HG03097 (cell line): Measurements from ENCODE around the gene RAB10.
"Not testable (repeated sequence)": the region's sequence is repeated elsewhere in the genome, so short reads cannot be mapped to it uniquely, and the experiment has no call there.

Experiments
- ATAC-seq: cut with Tn5 transposase; IDR thresholded peaks from one replicate; pipeline ENCODE4 v1.9.1; 2021; ENCODE audit not compliant: unreplicated experiment, low FRiP score

Gene RAB10

DNA sequence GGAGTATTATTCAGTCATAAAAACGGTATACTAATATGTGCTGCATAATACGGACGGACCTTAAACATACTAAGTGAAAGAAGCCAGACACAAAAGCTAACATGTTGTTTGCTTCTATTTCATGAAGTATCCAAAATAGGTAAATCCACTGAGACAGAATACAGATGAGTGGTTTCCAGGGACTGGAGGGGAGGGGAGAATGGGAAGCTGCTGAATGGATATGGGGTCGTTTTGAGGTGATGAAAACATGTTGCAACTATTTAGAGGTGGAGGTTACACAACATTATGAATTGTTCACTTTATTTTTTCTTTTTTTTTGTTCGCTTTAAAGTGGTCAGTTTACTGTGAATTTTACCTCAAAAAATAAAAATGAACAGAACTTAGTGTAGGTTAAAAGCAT lies 52.9 kb downstream of the RAB10 start:
- no peak for ATAC-seq

- no peak for ATAC-seq
Observed at GRCh38 chr2:26088038-26088643, 54.3 kb downstream of the RAB10 start.

DNA sequence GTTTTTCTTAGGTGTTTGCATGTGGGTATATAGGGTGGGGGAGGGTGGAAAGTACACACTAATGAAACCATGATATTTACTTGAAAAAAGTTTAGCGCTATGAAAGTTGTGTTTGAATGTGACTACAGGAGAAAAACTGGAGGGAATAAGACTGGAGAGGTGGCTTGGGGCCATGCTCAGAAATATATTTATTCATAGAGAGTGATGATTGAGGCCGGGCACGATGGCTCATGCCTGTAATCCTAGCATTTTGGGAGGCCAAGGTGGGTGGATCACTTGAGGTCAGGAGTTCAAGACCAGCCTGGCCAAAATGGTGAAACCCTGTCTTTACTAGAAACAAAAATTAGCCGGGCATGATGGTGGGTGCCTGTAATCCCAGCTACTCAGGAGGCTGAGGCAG lies 55.0 kb downstream of the RAB10 start:
- ATAC-seq: not testable (repeated sequence)

DNA sequence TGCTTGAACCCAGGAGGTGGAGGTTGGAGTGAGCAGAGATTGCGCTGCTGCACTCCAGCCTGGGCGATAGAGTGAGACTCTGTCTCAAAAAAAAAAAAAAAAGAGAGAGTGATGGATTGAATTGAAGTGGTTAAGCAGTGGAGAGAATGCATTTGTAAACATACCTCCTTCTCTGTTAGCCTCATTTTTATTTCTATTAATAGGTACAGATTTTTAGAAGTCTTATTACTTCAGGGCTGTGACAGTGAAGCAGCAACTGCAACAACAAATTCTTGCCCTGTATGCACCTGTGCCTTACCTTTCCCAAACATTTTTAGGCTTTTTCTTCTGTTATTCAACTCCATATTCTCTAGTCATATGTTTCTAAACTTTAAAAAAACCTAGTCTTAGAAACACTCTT lies 55.5 kb downstream of the RAB10 start:
- ATAC-seq: no peak

DNA sequence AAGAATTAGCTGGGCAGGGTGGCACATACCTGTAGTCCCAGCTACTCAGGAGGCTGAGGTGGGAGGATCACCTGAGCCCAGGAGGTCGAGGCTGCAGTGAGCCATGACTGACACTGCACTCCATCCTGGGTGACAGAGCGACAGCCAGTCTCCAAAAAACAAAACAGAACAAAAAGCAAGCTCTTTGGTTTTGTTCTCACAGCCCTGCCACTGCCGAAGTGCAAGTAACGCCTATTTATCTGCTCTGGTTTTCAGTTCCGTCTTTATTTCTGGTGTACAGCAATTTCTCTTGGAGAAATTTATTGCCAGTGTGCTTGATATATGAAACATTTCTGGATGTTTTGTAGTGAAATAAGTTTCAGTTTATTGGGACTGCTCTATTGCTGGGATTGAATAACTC lies 61.9 kb downstream of the RAB10 start:
- ATAC-seq: no peak

- ATAC-seq: no peak
Observed at GRCh38 chr2:26099933-26100332, 66.0 kb downstream of the RAB10 start.

- no peak for ATAC-seq
Observed at GRCh38 chr2:26100384-26100783, 66.5 kb downstream of the RAB10 start.

DNA sequence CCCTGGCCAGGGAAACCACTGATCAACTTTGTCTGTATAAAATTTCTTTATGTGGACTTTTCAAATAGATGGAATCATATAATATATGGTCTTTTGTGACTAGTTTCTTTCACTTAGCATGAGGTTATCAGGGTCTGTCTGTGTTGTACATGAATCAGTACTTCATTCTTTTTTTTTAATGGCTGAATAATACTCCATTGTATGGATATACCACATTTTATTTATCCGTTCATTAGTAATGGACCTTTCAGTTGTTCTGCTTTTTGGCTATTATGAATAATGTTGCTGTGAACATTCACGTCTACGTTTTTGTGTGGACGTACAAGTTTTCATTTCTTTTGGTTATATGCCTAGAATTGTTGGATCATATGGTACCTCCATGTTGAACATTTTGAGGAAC lies 69.9 kb downstream of the RAB10 start:
- ATAC-seq: no peak

GRCh38 chr2:26108701-26109100 lies 74.8 kb downstream of the RAB10 start:
- not testable (repeated sequence) for ATAC-seq

DNA sequence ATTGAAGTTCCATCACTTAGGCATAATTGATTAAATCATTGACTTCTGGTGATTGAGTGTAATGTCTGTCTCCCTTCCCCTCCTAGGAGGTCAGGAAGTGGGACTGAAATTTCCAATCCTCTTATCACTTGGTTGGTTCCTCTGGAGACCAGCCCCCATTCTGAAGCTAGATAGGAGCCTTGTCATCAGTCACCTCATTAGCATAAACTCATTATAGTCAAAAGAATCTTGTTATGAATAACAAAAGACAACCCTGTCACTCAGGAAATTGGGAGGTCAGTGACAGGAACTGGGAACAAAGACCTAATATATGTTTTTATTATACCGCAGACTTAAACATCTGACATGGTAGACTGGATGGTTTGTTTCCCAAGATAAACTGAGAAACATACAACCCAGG lies 78.3 kb downstream of the RAB10 start:
- ATAC-seq: no peak

DNA sequence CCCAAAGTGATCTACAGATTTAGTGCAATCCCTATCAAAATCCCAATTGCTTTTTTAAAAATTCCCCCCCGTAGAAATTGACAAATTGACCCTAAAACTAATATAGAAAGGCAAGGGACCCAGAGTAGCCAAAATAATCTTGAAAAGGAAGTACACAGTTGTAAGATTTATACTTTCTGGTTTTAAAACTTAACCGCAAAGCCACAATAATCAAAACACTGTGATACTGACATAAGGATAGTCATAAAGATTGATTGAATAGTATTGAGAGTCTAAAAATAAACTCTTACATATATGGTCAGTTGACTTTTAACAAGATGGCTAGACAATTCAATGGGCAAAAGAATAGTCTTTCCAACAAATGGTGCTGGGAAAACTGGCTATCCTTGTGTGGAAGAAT lies 80.3 kb downstream of the RAB10 start:
- no peak for ATAC-seq

GRCh38 chr2:26118682-26119081 lies 84.8 kb downstream of the RAB10 start:
- ATAC-seq: no peak

DNA sequence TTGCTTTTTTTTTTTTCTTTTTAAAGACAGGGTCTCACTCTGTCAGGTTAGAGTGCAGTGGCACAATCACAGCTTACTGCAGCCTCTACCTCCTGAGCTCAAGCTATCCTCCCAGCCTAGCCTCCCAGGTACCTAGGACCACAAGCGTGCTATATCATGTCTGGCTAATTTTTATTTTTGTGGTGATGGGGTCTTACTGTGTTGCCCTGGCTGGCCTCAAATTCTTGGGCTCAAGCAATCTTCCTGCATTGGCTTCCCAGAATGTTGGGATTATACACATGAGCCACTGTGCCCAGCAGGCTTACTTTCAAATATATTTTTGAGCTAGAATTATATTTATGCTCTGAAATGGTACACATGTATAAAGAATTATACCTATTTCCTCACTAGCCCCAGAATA lies 85.6 kb downstream of the RAB10 start:
- ATAC-seq: no peak

GRCh38 chr2:26122630-26123029 lies 88.7 kb downstream of the RAB10 start:
- no peak for ATAC-seq

- no peak for ATAC-seq
Observed at GRCh38 chr2:26123426-26123825, 89.5 kb downstream of the RAB10 start.

GRCh38 chr2:26126074-26126473 lies 92.2 kb downstream of the RAB10 start:
- no peak for ATAC-seq

GRCh38 chr2:26128176-26128575 lies 94.3 kb downstream of the RAB10 start:
- ATAC-seq: no peak

- ATAC-seq: no peak
Observed at GRCh38 chr2:26130763-26131162, 96.9 kb downstream of the RAB10 start.

GRCh38 chr2:26136451-26136850 lies 102.6 kb downstream of the RAB10 start:
- ATAC-seq: no peak

- ATAC-seq: no peak
Observed at GRCh38 chr2:26139269-26140183, 105.6 kb downstream of the RAB10 start.

DNA sequence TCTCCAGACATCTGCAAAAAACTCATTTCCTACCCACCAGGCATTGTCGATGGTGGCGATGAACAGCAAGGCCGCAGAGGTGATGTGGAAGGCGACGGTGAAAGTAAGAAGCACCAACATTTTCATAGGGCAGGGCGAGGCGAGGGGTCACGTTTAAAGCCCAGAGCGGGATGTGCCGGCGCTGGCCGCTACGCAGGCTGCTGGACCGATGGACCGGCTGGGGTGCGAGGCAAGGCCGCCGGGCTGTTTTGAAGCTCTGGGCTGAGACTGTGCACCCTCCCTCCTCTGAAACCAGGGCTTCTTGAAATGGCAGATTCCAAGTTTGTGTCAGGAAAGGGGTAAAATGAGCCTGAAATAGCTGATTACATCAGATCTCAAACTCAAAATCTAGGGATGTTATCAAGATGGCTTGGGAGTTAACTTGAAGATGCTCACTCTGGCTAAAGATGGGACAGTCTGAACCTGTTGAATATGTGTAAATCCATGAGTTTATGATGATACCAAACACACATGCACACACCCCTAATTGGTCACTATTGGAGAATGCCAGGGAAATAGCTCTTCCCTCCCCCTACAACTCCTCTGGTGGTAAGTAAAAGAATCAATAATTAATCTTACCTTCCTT lies 107.4 kb downstream of the RAB10 start:
- ATAC-seq: no peak

DNA sequence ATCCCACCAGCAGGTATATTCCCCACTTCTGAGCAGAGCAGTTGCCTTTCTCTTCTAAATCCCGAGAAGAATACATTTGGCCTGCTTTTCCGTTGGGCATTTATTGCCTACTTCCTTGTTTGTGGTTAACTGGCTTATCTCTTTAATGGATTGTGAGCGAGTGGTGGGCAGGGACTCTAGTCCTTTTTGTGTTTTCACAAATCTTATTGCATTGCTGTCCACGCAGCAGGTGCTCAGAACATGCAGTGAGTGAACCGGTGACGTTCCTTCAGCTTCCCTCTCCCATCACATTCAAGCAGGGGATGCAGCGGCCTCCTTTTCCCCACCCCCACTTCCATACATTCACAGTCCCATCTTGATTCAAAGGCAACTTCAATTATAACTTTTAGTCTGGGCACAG lies 110.1 kb downstream of the RAB10 start:
- no peak for ATAC-seq
